ENCODE data around the gene HSPB3. TPM values are rescaled to one million over a fixed set of nuclear protein-coding genes. Genes with fewer than 3 reads are reported as not detected.
"Not testable (repeated sequence)": the region's sequence is repeated elsewhere in the genome, so short reads cannot be mapped to it uniquely, and the experiment has no call there.

HSPB3 gene, protein sequence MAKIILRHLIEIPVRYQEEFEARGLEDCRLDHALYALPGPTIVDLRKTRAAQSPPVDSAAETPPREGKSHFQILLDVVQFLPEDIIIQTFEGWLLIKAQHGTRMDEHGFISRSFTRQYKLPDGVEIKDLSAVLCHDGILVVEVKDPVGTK
- 1.7 and 6.1 TPM in 2 replicates for total RNA-seq

DNA sequence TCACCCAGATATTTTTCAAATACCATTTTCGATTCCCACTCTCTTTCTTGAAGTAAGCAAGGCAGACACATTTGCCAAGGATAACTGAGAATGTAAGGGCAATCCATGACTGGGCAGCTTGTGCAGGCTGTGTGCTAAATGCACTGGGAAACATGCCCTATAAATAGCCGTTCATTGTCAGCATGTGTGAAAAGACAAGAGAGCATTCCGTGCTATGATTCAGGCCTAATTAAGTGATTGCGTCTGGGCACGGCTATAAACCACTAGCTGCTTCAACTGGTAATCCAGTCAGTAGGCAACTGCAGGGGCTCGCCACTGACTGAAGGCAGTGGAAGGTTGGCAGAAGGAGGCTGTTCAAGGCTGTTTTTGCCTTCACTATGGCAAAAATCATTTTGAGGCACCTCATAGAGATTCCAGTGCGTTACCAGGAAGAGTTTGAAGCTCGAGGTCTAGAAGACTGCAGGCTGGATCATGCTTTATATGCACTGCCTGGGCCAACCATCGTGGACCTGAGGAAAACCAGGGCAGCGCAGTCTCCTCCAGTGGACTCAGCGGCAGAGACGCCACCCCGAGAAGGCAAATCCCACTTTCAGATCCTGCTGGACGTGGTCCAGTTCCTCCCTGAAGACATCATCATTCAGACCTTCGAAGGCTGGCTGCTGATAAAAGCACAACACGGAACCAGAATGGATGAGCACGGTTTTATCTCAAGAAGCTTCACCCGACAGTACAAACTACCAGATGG is at the start of gene HSPB3:
HSPB3 (plus strand) TSS at position 287 of the 745 bp plus-strand sequence; CDS start at position 378, 91 bp downstream.
- TF ChIP-seq, protein P1, sequence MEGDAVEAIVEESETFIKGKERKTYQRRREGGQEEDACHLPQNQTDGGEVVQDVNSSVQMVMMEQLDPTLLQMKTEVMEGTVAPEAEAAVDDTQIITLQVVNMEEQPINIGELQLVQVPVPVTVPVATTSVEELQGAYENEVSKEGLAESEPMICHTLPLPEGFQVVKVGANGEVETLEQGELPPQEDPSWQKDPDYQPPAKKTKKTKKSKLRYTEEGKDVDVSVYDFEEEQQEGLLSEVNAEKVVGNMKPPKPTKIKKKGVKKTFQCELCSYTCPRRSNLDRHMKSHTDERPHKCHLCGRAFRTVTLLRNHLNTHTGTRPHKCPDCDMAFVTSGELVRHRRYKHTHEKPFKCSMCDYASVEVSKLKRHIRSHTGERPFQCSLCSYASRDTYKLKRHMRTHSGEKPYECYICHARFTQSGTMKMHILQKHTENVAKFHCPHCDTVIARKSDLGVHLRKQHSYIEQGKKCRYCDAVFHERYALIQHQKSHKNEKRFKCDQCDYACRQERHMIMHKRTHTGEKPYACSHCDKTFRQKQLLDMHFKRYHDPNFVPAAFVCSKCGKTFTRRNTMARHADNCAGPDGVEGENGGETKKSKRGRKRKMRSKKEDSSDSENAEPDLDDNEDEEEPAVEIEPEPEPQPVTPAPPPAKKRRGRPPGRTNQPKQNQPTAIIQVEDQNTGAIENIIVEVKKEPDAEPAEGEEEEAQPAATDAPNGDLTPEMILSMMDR (IDR thresholded peaks at IDR 0.05; ENCODE audit: insufficient read depth, low read depth, low read length) = no peak
- DNase-seq (ENCODE audit: low read depth) = peak; percentile 65
- H3K4me3 ChIP-seq (ENCODE audit: low read depth, low read length) = no peak within 1 kb of the TSS

DNA sequence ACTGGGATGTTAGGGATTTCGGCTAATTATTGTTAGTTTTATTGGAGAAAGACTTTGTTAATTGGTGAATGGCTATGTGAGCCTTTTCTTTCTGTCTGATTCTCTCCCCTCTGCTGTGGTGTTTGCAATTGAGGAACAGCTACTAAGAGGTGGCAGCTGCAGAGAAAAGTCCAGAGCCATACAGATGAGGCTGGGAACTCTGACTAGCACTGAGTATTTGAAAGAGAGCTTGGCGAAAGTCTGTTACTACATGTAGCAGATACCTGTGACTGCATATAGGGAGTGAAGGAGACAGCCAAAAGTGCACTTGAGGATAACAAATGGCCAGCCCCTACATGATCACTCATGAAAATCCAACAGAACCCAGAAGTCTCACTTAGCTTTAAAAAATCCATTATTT is 44.3 kb upstream of the HSPB3 start:
- TF ChIP-seq, protein P1 (IDR thresholded peaks at IDR 0.05; ENCODE audit: insufficient read depth, low read depth, low read length) = no peak
- DNase-seq (ENCODE audit: low read depth) = no peak
- H3K4me3 ChIP-seq (ENCODE audit: low read depth, low read length) = no peak overlapping the region

DNA sequence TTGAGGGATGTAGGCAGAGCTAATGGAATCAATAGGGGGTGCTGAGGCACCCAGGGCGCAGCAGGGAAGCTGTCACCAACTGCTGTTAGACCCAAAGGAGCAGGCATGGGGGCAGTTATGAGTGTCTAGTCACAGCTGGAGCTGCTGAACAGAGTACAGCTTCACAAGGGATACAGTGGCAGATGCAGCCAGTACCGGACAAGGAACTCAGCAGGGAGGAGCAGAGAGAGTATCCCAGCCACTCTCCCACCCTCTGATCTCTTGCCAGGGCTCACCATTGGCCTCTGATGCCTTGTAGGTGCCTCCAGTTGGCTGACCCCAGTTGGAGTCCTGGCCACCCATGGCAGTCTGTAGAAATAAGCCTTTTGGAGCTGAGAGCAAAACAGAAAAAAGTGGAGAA is 42.6 kb upstream of the HSPB3 start:
- TF ChIP-seq, protein P1 (IDR thresholded peaks at IDR 0.05; ENCODE audit: insufficient read depth, low read depth, low read length) = no peak
- no peak overlapping the region for H3K4me3 ChIP-seq (ENCODE audit: low read depth, low read length)
- DNase-seq (ENCODE audit: low read depth) = no peak

DNA sequence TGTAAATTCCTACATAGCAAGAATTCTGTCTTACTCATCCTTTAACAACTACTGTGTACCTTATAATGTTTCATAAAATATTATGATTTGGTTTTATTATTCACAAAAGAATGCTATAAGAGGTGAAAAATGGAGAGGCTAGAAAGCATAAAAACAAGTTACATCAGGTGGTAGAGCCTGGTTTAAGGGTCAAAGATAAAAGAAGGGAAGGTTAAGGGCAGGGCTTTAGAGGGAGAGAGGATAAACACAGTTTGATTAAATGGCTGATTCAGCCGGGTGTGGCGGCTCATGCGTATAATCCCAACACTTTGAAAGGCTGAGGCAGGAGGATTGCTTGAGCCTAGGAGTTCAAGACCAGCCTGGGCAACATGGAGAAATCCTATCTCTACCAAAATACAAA is 40.4 kb upstream of the HSPB3 start:
- TF ChIP-seq, protein P1 (IDR thresholded peaks at IDR 0.05; ENCODE audit: insufficient read depth, low read depth, low read length) = no peak
- DNase-seq (ENCODE audit: low read depth) = no peak
- H3K4me3 ChIP-seq (ENCODE audit: low read depth, low read length) = no peak overlapping the region

DNA sequence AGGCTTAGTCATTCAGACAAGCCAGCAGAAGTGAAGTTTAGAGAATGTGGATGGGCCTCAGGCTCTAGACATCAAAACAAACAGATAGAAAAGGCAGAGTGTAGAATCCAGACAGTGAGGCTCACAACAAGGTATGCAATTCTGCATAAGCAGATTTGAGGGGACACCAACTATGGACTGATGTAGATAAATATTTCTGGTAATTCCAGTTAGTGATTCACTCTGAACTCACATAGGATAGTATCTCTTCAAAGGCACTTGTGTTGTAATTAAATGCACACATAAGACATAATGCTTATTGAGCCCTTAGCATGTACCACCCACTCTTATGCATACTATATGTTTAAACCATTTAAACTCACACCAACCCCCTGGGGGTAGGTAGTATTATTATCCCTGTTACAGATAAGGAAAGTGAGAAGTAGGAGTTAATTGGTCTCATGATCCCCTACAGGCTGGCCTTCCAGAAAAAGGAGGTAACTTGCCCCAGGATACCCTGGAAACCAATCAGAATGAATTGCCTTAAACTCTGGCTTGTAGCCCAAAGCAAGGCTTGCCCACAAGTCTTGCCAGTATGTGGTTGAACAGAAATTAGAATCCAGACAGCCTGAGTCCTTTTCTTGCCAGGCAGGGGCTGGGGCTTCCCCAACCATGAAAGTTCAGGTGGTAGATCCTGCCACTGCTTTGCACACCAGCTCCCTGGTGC is 39.5 kb upstream of the HSPB3 start:
- no peak overlapping the region for H3K4me3 ChIP-seq (ENCODE audit: low read depth, low read length)
- DNase-seq (ENCODE audit: low read depth) = peak; percentile 10
- TF ChIP-seq, protein P1 (IDR thresholded peaks at IDR 0.05; ENCODE audit: insufficient read depth, low read depth, low read length) = no peak

DNA sequence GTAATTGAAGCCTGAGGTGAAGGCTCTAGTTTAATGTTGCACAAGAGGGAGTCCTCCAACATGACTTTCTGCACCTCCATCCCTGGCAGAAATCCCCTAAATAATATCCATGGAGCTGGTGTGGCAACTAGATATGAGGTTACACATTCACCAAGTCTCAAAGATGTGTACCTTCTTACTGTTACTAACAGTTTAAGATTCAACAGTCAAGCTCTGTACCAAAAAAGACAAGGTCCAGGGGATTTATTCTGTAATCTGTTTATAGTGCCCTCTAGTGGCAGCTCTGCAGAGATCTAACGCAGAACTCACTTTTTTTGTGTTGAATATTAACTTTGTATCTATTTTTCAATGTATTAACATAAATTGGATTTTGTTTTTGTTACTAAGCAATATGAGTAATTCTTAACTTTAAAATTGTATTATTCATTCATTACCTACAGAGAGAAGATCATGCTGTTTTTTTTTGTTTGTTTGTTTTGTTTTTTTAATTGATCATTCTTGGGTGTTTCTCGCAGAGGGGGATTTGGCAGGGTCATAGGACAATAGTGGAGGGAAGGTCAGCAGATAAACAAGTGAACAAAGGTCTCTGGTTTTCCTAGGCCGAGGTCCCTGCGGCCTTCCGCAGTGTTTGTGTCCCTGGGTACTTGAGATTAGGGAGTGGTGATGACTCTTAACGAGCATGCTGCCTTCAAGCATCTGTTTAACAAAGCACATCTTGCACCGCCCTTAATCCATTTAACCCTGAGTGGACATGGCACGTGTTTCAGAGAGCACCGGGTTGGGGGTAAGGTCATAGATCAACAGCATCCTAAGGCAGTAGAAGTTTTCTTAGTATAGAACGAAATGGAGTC is 35.7 kb upstream of the HSPB3 start:
- DNase-seq (ENCODE audit: low read depth) = peak; percentile 67
- TF ChIP-seq, protein P1 (IDR thresholded peaks at IDR 0.05; ENCODE audit: insufficient read depth, low read depth, low read length) = peak; percentile 76
- H3K4me3 ChIP-seq (ENCODE audit: low read depth, low read length) = not testable (repeated sequence)

DNA sequence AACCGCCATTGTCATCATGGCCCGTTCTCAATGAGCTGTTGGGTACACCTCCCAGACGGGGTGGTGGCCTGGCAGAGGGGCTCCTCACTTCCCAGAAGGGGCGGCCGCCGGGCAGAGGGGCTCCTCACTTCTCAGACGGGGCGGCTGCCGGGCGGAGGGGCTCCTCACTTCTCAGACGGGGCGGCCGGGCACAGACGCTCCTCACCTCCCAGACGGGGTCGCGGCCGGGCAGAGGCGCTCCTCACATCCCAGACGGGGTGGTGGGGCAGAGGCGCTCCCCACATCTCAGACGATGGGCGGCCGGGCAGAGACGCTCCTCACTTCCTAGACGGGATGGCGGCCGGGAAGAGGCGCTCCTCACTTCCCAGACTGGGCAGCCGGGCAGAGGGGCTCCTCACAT is 35.0 kb upstream of the HSPB3 start:
- H3K4me3 ChIP-seq (ENCODE audit: low read depth, low read length); DNase-seq (ENCODE audit: low read depth): not testable (repeated sequence)

Measured in fibroblast of villous mesenchyme (primary cell).